Stimulated activated naive CD8-positive, alpha-beta T cell treated with anti-CD3 and anti-CD28 coated beads, Interleukin-15, amount 100 ng/mL, for 72 hours (primary cell): Measurements from ENCODE around the gene LIPN.
A peak's percentile ranks its signal among the peaks of the same experiment; 100 is the strongest.

Experiments used
- ATAC-seq: fragments of 150-1000 bp; cut with Tn5 transposase; 2 replicates; pipeline ENCODE4 v1.10.0; 2021; ENCODE audit warnings: mild to moderate bottlenecking, moderate library complexity
- DNase-seq, 2 donors: peaks; one replicate each; pipeline ENCODE4 v3.0.0; 2021 to 2022
- H3K27ac Mint-ChIP-seq, 2 donors: one replicate each; pipeline ENCODE4 v1.8.0; 2022; ENCODE audit warnings: mild to moderate bottlenecking in 2 of 2, mixed read lengths in 2 of 2, moderate library complexity in 2 of 2
- H3K27me3 Mint-ChIP-seq: one replicate; pipeline ENCODE4 v1.8.0; 2022; ENCODE audit warnings: mixed read lengths
- H3K4me1 Mint-ChIP-seq: one replicate; pipeline ENCODE4 v1.8.0; 2022; ENCODE audit warnings: mild to moderate bottlenecking, mixed read lengths
- H3K4me3 Mint-ChIP-seq, 2 donors: one replicate each; pipeline ENCODE4 v1.8.0; 2022; ENCODE audit warnings: mild to moderate bottlenecking in 2 of 2, mixed read lengths in 2 of 2, moderate library complexity in 1 of 2
- H3K9me3 Mint-ChIP-seq, 2 donors: one replicate each; pipeline ENCODE4 v1.8.0; 2022; ENCODE audit warnings: mixed read lengths in 2 of 2

Gene LIPN

DNA sequence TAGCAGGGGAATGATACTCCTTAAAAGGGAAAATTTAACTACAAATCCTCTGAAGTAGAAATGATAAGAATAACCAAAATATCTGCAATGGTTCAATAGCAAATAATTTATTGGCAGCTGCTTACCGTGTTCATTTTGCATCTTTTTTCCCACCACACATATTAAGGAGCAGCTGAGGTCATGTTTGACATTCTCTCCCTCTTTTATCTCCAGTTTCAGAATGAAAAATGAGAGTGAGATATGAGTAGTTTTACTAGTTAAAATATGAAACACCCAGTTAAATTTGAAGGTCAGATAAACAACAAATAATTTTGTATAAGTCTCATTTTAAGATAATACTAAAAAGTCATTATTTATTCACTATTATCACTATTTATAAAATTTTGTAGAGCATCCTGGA, 3.1 kb downstream of the LIPN start:
- Mint-ChIP-seq H3K4me1 (peaks cover 24% of the 10 kb centered on the region), H3K9me3 (peaks cover 0 to 5% of the 10 kb centered on the region in 2 donors), H3K27ac (no peak overlapping the region), H3K4me3 (no peak overlapping the region), H3K27me3 (no peaks in the 10 kb centered on the region)
- ATAC-seq (no peak), DNase-seq (no peak)

DNA sequence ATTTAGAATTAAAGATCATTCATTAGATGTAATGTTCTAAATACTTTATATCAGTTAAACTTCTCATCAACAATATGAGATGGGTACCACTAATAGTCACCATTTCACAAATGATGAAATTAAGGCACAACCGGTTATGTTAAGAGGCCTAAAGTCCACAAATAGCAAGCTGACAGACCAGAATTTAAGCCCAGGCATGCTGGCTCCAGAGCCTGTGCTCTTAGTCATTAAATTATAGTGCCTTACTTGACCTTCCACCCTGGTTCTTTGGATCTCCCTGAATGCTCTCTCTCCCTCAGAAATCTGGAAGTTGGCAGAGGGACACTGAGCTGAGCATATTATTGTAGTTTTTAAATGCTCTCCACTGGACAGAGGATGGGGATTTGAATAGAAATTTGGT, 3.6 kb downstream of the LIPN start:
- H3K4me1 Mint-ChIP-seq: peaks cover 24% of the 10 kb centered on the region
- H3K4me3 Mint-ChIP-seq: no peak overlapping the region
- no peak overlapping the region for H3K27ac Mint-ChIP-seq
- DNase-seq: no peak
- no peak for ATAC-seq
- no peaks in the 10 kb centered on the region for H3K27me3 Mint-ChIP-seq
- peaks cover 0 to 5% of the 10 kb centered on the region in 2 donors for H3K9me3 Mint-ChIP-seq

GRCh38 chr10:88764110-88764509, 4.3 kb downstream of the LIPN start:
- peaks cover 0 to 5% of the 10 kb centered on the region in 2 donors for H3K9me3 Mint-ChIP-seq
- no peak overlapping the region for H3K27ac Mint-ChIP-seq
- no peaks in the 10 kb centered on the region for H3K27me3 Mint-ChIP-seq
- DNase-seq (no peak), ATAC-seq (no peak)
- peaks cover 24% of the 10 kb centered on the region for H3K4me1 Mint-ChIP-seq
- H3K4me3 Mint-ChIP-seq: no peak overlapping the region

DNA sequence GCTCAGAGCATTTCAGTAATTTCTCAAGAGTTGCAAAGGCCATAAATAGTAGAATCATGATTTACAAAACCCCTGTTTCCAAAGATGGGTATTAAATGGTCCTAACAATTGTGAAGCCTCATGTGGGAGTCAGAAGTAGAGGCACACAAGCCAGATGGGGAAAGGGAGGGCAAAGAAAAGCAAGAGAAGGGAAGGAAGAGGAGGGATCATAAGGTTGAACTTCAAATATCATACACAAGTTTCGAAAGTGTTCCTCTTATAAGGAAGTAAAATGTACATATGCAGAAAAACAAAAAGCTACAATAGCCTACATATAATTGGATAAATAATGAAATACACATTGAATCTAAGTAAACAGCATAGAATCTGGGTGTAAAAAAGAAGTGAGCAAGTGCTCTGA, 6.0 kb downstream of the LIPN start:
- Mint-ChIP-seq H3K27me3 (no peaks in the 10 kb centered on the region), H3K9me3 (no peaks in the 10 kb centered on the region), H3K27ac (peak overlapping the region in 1 of 2 donors; percentile 8), H3K4me3 (no peak overlapping the region), H3K4me1 (peaks cover 17% of the 10 kb centered on the region)
- DNase-seq (no peak), ATAC-seq (no peak)

GRCh38 chr10:88769384-88769783, 9.6 kb downstream of the LIPN start:
- DNase-seq: no peak
- Mint-ChIP-seq H3K27ac (no peak overlapping the region), H3K9me3 (peaks cover 5 to 12% of the 10 kb centered on the region in 2 donors)

GRCh38 chr10:88781206-88781605, 21.4 kb downstream of the LIPN start:
- H3K9me3 Mint-ChIP-seq: no peaks in the 10 kb centered on the region
- no peak overlapping the region for H3K4me3 Mint-ChIP-seq
- peaks cover 17% of the 10 kb centered on the region for H3K27me3 Mint-ChIP-seq
- H3K4me1 Mint-ChIP-seq: peaks cover 11% of the 10 kb centered on the region
- ATAC-seq (no peak), DNase-seq (no peak)
- H3K27ac Mint-ChIP-seq: no peak overlapping the region

More at GRCh38 chr10:88769384-88769783, 9.6 kb downstream of the LIPN start:
- ATAC-seq: no peak
- Mint-ChIP-seq H3K27me3 (no peaks in the 10 kb centered on the region), H3K4me3 (no peak overlapping the region), H3K4me1 (no peaks in the 10 kb centered on the region)

- no peaks in the 10 kb centered on the region for H3K9me3 Mint-ChIP-seq
- ATAC-seq (no peak), DNase-seq (no peak)
- H3K27me3 Mint-ChIP-seq: peaks cover 17% of the 10 kb centered on the region
- no peak overlapping the region for H3K4me3 Mint-ChIP-seq
- H3K27ac Mint-ChIP-seq: no peak overlapping the region
- H3K4me1 Mint-ChIP-seq: peaks cover 11% of the 10 kb centered on the region
These were observed 22.4 kb downstream of the LIPN start for GRCh38 chr10:88782222-88782621.

GRCh38 chr10:88783724-88784123, 23.9 kb downstream of the LIPN start:
- peaks cover 11% of the 10 kb centered on the region for H3K4me1 Mint-ChIP-seq
- H3K9me3 Mint-ChIP-seq: no peaks in the 10 kb centered on the region
- no peak for DNase-seq
- peaks cover 16% of the 10 kb centered on the region for H3K27me3 Mint-ChIP-seq
- no peak overlapping the region for H3K4me3 Mint-ChIP-seq
- no peak overlapping the region for H3K27ac Mint-ChIP-seq
- no peak for ATAC-seq

GRCh38 chr10:88786032-88786770, 26.4 kb downstream of the LIPN start:
- no peaks in the 10 kb centered on the region for H3K9me3 Mint-ChIP-seq
- H3K4me1 Mint-ChIP-seq: peaks cover 11% of the 10 kb centered on the region
- no peak overlapping the region for H3K27ac Mint-ChIP-seq

GRCh38 chr10:88787463-88787862, 27.6 kb downstream of the LIPN start:
- Mint-ChIP-seq H3K27me3 (peaks cover 16% of the 10 kb centered on the region), H3K4me3 (no peak overlapping the region), H3K27ac (no peak overlapping the region), H3K9me3 (no peaks in the 10 kb centered on the region), H3K4me1 (peaks cover 21% of the 10 kb centered on the region)
- ATAC-seq (no peak), DNase-seq (no peak)

More at GRCh38 chr10:88786032-88786770, 26.4 kb downstream of the LIPN start:
- ATAC-seq: no peak
- H3K4me3 Mint-ChIP-seq: no peak overlapping the region
- peaks cover 16% of the 10 kb centered on the region for H3K27me3 Mint-ChIP-seq
- DNase-seq: no peak

- no peak overlapping the region for H3K4me3 Mint-ChIP-seq
- no peak for DNase-seq
- ATAC-seq: no peak
- H3K27ac Mint-ChIP-seq: no peak overlapping the region
- peaks cover 16% of the 10 kb centered on the region for H3K27me3 Mint-ChIP-seq
- peaks cover 24% of the 10 kb centered on the region for H3K4me1 Mint-ChIP-seq
- no peaks in the 10 kb centered on the region for H3K9me3 Mint-ChIP-seq
These were observed 29.1 kb downstream of the LIPN start for GRCh38 chr10:88788924-88789323.

GRCh38 chr10:88791924-88792323, 32.1 kb downstream of the LIPN start:
- DNase-seq: peak in 1 of 2 donors; percentile 26
- Mint-ChIP-seq H3K4me1 (peaks cover 30% of the 10 kb centered on the region), H3K9me3 (no peaks in the 10 kb centered on the region), H3K27ac (no peak overlapping the region), H3K27me3 (peaks cover 17% of the 10 kb centered on the region), H3K4me3 (no peak overlapping the region)
- ATAC-seq: no peak

- H3K4me3 Mint-ChIP-seq: no peak overlapping the region
- ATAC-seq (peak; percentile 87), DNase-seq (peak in 1 of 2 donors; percentile 41)
- no peak overlapping the region for H3K27ac Mint-ChIP-seq
- no peaks in the 10 kb centered on the region for H3K9me3 Mint-ChIP-seq
- peaks cover 30% of the 10 kb centered on the region for H3K4me1 Mint-ChIP-seq
- peaks cover 20% of the 10 kb centered on the region for H3K27me3 Mint-ChIP-seq
These were observed 32.8 kb downstream of the LIPN start for GRCh38 chr10:88792661-88793060.

DNA sequence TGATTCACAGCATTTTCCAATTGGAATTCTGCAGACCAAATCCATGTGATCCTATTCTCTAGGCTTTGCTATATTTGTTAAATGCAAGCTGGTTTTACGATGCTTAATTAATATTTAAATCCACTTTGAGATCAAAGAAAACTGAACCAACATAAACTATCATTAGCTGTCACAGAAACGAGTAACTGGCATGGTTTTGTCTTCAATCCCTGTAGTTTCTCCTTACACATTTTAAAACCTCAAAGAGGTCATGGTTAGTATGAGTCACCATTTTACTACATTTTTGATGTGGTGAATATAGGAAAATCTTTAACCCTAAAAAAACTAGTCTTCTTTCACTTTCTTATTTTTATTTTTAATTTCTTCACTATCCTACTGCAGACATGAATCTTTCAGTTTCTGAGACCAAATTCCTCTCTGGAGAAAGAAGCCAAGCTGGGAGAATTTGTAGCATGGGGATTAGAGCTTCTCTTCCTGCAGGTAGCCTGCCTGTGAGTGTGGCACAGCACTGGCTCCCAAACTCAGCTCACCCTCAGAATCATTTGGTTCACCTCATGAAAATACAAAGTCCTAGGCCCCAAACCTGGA, 34.0 kb downstream of the LIPN start:
- Mint-ChIP-seq H3K4me3 (peak overlapping the region; percentile 33 to 56), H3K27ac (no peak overlapping the region), H3K27me3 (peaks cover 21% of the 10 kb centered on the region), H3K9me3 (no peaks in the 10 kb centered on the region), H3K4me1 (peaks cover 30% of the 10 kb centered on the region)
- ATAC-seq: peak; percentile 85
- DNase-seq: no peak

DNA sequence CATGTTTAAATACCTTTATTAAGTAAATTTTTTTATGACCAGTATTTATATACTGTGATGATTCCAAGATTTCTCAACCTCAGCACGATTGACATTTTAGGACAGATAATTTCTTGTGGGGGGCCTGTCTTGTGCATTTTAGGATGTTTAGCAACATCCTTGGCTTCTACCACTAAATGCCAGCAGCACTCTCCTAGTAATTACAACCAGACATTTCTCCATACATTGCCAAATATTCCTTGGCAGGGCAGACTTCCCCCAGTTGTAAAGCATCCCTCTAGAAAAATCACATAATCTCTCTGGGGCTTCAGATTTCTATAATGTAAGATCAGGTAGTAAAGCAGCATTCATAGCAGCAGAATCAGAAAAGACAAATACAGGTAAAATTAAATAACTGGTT, 34.9 kb downstream of the LIPN start:
- H3K27me3 Mint-ChIP-seq: peaks cover 21% of the 10 kb centered on the region
- H3K4me1 Mint-ChIP-seq: peaks cover 30% of the 10 kb centered on the region
- no peak overlapping the region for H3K27ac Mint-ChIP-seq
- no peak overlapping the region for H3K4me3 Mint-ChIP-seq
- DNase-seq: no peak
- no peaks in the 10 kb centered on the region for H3K9me3 Mint-ChIP-seq
- no peak for ATAC-seq
